ENCODE measurements around the gene CLSTN2.

The CLSTN2 gene

DNA sequence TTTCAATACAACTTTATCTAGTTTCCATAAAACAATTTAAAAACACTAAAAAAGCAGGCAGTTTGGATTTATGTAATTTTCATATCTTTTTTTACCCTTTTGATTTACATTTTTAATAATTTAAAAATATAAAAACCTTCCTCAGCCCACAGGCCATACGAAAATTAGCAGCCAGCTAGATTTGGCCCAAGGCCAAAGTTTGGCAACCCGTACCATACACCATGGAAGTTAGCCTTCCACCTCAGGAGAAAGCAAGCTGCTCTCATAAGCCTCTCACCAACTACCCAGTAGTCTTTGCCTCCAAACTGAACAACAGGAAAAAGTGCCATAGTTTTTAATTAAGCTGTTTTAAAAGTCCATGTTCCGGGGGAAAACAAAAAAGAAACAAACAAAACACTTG lies 635.6 kb downstream of the CLSTN2 start:
- Histone ChIP-seq H3K27ac (ENCODE audit: low read depth, low read length) (no peak overlapping the region), H3K79me2 (ENCODE audit: control insufficient read depth, low read length) (no peaks in the 10 kb centered on the region), H3K4me1 (ENCODE audit: control insufficient read depth, low read length) (peaks cover 16% of the 10 kb centered on the region), H3K9me2 (replicated peaks; ENCODE audit: control insufficient read depth, low read length) (no peaks in the 10 kb centered on the region), H3K27me3 (ENCODE audit: control insufficient read depth, low read length) (no peaks in the 10 kb centered on the region), H4K20me1 (ENCODE audit: control insufficient read depth, insufficient read depth, low read depth, low read length) (no peaks in the 10 kb centered on the region), H3K36me3 (ENCODE audit: control insufficient read depth, low read length) (no peaks in the 10 kb centered on the region), H3K9me3 (ENCODE audit: control insufficient read depth, insufficient read depth, low read length) (no peaks in the 10 kb centered on the region), H3F3A (ENCODE audit: control insufficient read depth, insufficient read depth) (no peaks in the 10 kb centered on the region), H3K4me3 (ENCODE audit: low read length) (no peak overlapping the region), H3K4me2 (ENCODE audit: low read length) (0 out of 2 replicates have a peak overlapping the region, but pooled peaks have one; percentile 14)
- TF ChIP-seq, protein P1, sequence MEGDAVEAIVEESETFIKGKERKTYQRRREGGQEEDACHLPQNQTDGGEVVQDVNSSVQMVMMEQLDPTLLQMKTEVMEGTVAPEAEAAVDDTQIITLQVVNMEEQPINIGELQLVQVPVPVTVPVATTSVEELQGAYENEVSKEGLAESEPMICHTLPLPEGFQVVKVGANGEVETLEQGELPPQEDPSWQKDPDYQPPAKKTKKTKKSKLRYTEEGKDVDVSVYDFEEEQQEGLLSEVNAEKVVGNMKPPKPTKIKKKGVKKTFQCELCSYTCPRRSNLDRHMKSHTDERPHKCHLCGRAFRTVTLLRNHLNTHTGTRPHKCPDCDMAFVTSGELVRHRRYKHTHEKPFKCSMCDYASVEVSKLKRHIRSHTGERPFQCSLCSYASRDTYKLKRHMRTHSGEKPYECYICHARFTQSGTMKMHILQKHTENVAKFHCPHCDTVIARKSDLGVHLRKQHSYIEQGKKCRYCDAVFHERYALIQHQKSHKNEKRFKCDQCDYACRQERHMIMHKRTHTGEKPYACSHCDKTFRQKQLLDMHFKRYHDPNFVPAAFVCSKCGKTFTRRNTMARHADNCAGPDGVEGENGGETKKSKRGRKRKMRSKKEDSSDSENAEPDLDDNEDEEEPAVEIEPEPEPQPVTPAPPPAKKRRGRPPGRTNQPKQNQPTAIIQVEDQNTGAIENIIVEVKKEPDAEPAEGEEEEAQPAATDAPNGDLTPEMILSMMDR (IDR thresholded peaks at IDR 0.05; ENCODE audit: low read depth, low read length, poor library complexity, severe bottlenecking) = no peak
- no peak for TF ChIP-seq EZH2phosphoT487 (IDR thresholded peaks at IDR 0.05; ENCODE audit: borderline replicate concordance, low read length)

DNA sequence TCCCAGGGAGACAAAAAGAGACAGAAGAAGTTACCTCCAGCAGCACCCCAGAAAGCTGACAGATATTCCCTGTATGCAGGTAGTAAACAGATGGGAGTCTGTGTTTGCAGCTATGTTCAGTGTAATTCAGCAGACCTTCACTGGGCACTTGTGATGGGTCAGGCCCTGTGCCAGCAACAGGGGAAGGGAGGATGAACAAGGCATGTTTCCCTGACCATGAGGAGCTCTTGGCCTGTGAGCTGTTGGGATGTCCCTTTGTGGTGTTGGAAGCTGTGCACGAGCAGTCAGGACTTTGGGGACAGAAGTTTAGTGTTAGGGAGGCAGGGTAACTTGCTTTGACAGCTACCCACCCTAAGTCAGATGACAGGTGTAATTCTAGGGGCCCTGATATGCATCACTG lies 636.9 kb downstream of the CLSTN2 start:
- Histone ChIP-seq H3K36me3 (ENCODE audit: control insufficient read depth, low read length) (no peaks in the 10 kb centered on the region), H3K4me3 (ENCODE audit: low read length) (no peak overlapping the region), H4K20me1 (ENCODE audit: control insufficient read depth, insufficient read depth, low read depth, low read length) (no peaks in the 10 kb centered on the region), H3K27me3 (ENCODE audit: control insufficient read depth, low read length) (no peaks in the 10 kb centered on the region), H3K27ac (ENCODE audit: low read depth, low read length) (no peak overlapping the region), H3K9me3 (ENCODE audit: control insufficient read depth, insufficient read depth, low read length) (no peaks in the 10 kb centered on the region), H3K4me2 (ENCODE audit: low read length) (no peak overlapping the region), H3F3A (ENCODE audit: control insufficient read depth, insufficient read depth) (no peaks in the 10 kb centered on the region), H3K9me2 (replicated peaks; ENCODE audit: control insufficient read depth, low read length) (no peaks in the 10 kb centered on the region), H3K79me2 (ENCODE audit: control insufficient read depth, low read length) (no peaks in the 10 kb centered on the region), H3K4me1 (ENCODE audit: control insufficient read depth, low read length) (peaks cover 16% of the 10 kb centered on the region)
- TF ChIP-seq EZH2phosphoT487 (IDR thresholded peaks at IDR 0.05; ENCODE audit: borderline replicate concordance, low read length) = no peak
- TF ChIP-seq, protein P1 (IDR thresholded peaks at IDR 0.05; ENCODE audit: low read depth, low read length, poor library complexity, severe bottlenecking) = no peak

DNA sequence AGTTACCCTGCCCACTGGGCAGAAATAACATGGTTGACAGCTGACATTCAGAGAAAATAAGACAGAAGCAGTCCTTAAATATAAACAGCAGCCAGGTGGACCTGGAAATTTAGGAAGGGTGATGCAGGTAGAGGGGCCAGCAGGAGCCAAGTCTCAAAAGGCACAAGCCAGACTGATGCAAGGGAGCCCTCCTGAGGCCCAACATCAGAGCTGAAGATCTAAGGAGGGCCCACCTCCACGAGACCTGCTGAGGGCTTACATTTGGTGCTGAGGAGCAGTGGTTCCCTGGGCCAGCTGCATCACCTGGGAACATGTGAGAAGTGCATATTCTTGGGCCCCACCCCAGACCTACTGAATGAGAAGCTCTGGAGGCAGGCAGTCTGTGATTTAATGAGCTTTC lies 637.3 kb downstream of the CLSTN2 start:
- no peaks in the 10 kb centered on the region for H3F3A ChIP-seq (ENCODE audit: control insufficient read depth, insufficient read depth)
- H3K9me2 ChIP-seq (replicated peaks; ENCODE audit: control insufficient read depth, low read length) = no peaks in the 10 kb centered on the region
- no peaks in the 10 kb centered on the region for H3K9me3 ChIP-seq (ENCODE audit: control insufficient read depth, insufficient read depth, low read length)
- H3K36me3 ChIP-seq (ENCODE audit: control insufficient read depth, low read length) = no peaks in the 10 kb centered on the region
- TF ChIP-seq EZH2phosphoT487 (IDR thresholded peaks at IDR 0.05; ENCODE audit: borderline replicate concordance, low read length) = no peak
- TF ChIP-seq, protein P1 (IDR thresholded peaks at IDR 0.05; ENCODE audit: low read depth, low read length, poor library complexity, severe bottlenecking) = no peak
- H4K20me1 ChIP-seq (ENCODE audit: control insufficient read depth, insufficient read depth, low read depth, low read length) = no peaks in the 10 kb centered on the region
- H3K27ac ChIP-seq (ENCODE audit: low read depth, low read length) = no peak overlapping the region
- H3K79me2 ChIP-seq (ENCODE audit: control insufficient read depth, low read length) = no peaks in the 10 kb centered on the region
- no peaks in the 10 kb centered on the region for H3K27me3 ChIP-seq (ENCODE audit: control insufficient read depth, low read length)
- H3K4me3 ChIP-seq (ENCODE audit: low read length) = no peak overlapping the region
- H3K4me2 ChIP-seq (ENCODE audit: low read length) = no peak overlapping the region
- H3K4me1 ChIP-seq (ENCODE audit: control insufficient read depth, low read length) = peaks cover 16% of the 10 kb centered on the region

DNA sequence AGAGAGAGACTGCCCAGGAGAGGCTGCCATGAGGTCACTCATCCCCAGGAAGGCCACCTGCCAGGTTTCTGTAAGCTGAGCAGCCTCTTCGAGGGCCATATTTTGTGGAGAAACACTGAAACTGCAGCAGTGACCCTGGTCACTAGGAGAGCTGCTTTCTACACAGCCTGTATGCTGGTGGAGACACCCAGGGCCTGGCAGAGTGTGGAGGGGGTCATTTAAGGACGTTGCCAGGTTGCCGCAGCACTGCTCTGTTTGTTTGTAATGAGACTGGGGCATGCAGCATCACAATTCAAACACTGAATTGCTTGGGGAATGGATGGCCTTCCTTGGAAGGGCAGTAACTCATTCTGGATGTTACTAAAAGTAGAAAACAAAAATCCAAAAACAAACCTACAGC lies 638.0 kb downstream of the CLSTN2 start:
- H3K36me3 ChIP-seq (ENCODE audit: control insufficient read depth, low read length) = no peaks in the 10 kb centered on the region
- H3K4me1 ChIP-seq (ENCODE audit: control insufficient read depth, low read length) = peaks cover 16% of the 10 kb centered on the region
- no peak overlapping the region for H3K4me3 ChIP-seq (ENCODE audit: low read length)
- H4K20me1 ChIP-seq (ENCODE audit: control insufficient read depth, insufficient read depth, low read depth, low read length) = no peaks in the 10 kb centered on the region
- TF ChIP-seq, protein P1 (IDR thresholded peaks at IDR 0.05; ENCODE audit: low read depth, low read length, poor library complexity, severe bottlenecking) = no peak
- no peak for TF ChIP-seq EZH2phosphoT487 (IDR thresholded peaks at IDR 0.05; ENCODE audit: borderline replicate concordance, low read length)
- no peak overlapping the region for H3K27ac ChIP-seq (ENCODE audit: low read depth, low read length)
- H3K4me2 ChIP-seq (ENCODE audit: low read length) = no peak overlapping the region
- no peaks in the 10 kb centered on the region for H3K9me2 ChIP-seq (replicated peaks; ENCODE audit: control insufficient read depth, low read length)
- no peaks in the 10 kb centered on the region for H3F3A ChIP-seq (ENCODE audit: control insufficient read depth, insufficient read depth)
- no peaks in the 10 kb centered on the region for H3K79me2 ChIP-seq (ENCODE audit: control insufficient read depth, low read length)
- no peaks in the 10 kb centered on the region for H3K27me3 ChIP-seq (ENCODE audit: control insufficient read depth, low read length)
- H3K9me3 ChIP-seq (ENCODE audit: control insufficient read depth, insufficient read depth, low read length) = no peaks in the 10 kb centered on the region

Data from DOHH2 (cell line).